HEK293 (cell line): ENCODE data around the gene C19orf12.
"Not testable (repeated sequence)": the region's sequence is repeated elsewhere in the genome, so short reads cannot be mapped to it uniquely, and the experiment has no call there.

Source experiments
- CTCF ChIA-PET: fragments of 350-600 bp; formaldehyde crosslinking; extraction: SDS; loops from one replicate; lab custom pipeline; 2021; ENCODE audit warnings: antibody characterized with exemption; lab: Yijun Ruan, JAX
- POLR2A ChIA-PET: fragments of 300-600 bp; formaldehyde crosslinking; extraction: SDS; loops from one replicate; lab custom pipeline; 2020; ENCODE audit warnings: antibody characterized with exemption, inconsistent platforms; lab: Yijun Ruan, JAX
- H3K27ac ChIP-seq: fragments of 200-500 bp; sonication (Bioruptor generic); 2 replicates; pipeline ENCODE4 v1.5.1; 2014; ENCODE audit warnings: low read depth, low read length, control low read depth, inconsistent platforms; ENCODE audit errors: extremely low read depth
- H3K36me3 ChIP-seq, 2 experiments: fragments of 200-500 bp in 1 of 2; sonication (Bioruptor generic) in 1 of 2; 1 replicate in 1 of 2; 2 replicates in 1 of 2; pipeline ENCODE4 v1.5.1; 2014 to 2017; ENCODE audit warnings: inconsistent platforms in 2 of 2, low read length in 2 of 2; ENCODE audit not compliant: control insufficient read depth in 2 of 2, insufficient read depth in 1 of 2
- H3K4me1 ChIP-seq: fragments of 200-500 bp; sonication (Bioruptor generic); 2 replicates; pipeline ENCODE4 v1.5.1; 2014; ENCODE audit warnings: mild to moderate bottlenecking, low read length, inconsistent platforms; ENCODE audit not compliant: control insufficient read depth, insufficient read depth
- H3K4me3 ChIP-seq: 2 replicates; pipeline ENCODE4 v1.5.1; 2011; ENCODE audit warnings: low read depth, mild to moderate bottlenecking, control low read depth, low read length, moderate library complexity
- H3K9me3 ChIP-seq: fragments of 200-500 bp; sonication (Bioruptor generic); 2 replicates; pipeline ENCODE4 v1.5.1; 2014; ENCODE audit warnings: low read depth, low read length, inconsistent platforms; ENCODE audit not compliant: control insufficient read depth, insufficient read depth
- GFI1B ChIP-seq: fragments of 450-650 bp; formaldehyde crosslinking; IDR thresholded peaks from 2 replicates; pipeline ENCODE4 v1.5.1; 2016; ENCODE audit warnings: missing biosample characterization, missing genetic modification characterization
- HOXA7 ChIP-seq: sonication (generic); formaldehyde crosslinking; IDR thresholded peaks from 2 replicates; pipeline ENCODE4 v1.8.1; 2022; ENCODE audit warnings: missing genetic modification reagents, borderline replicate concordance
- ZNF114 ChIP-seq: fragments of 450-650 bp; formaldehyde crosslinking; IDR thresholded peaks from 2 replicates; pipeline ENCODE4 v1.5.0; 2017; ENCODE audit warnings: missing biosample characterization, missing genetic modification characterization
- ZNF121 ChIP-seq: fragments of 450-650 bp; formaldehyde crosslinking; IDR thresholded peaks from 2 replicates; pipeline ENCODE4 v1.5.1; 2016; ENCODE audit warnings: missing biosample characterization, missing genetic modification characterization
- ZNF560 ChIP-seq: fragments of 450-650 bp; formaldehyde crosslinking; IDR thresholded peaks from 2 replicates; pipeline ENCODE4 v1.5.1; 2017; ENCODE audit warnings: missing biosample characterization, missing genetic modification characterization, borderline replicate concordance
- ZNF600 ChIP-seq: fragments of 450-650 bp; formaldehyde crosslinking; IDR thresholded peaks from 2 replicates; pipeline ENCODE4 v1.5.1; 2016; ENCODE audit warnings: missing biosample characterization, missing genetic modification characterization
- ZNF639 ChIP-seq: fragments of 450-650 bp; formaldehyde crosslinking; IDR thresholded peaks from 2 replicates; pipeline ENCODE4 v1.5.1; 2016; ENCODE audit warnings: missing biosample characterization, missing genetic modification characterization
- ZNF777 ChIP-seq: fragments of 450-650 bp; formaldehyde crosslinking; IDR thresholded peaks from 2 replicates; pipeline ENCODE4 v1.5.1; 2017; ENCODE audit warnings: missing biosample characterization, missing genetic modification characterization, borderline replicate concordance
- ZNF843 ChIP-seq: fragments of 450-650 bp; formaldehyde crosslinking; IDR thresholded peaks from 2 replicates; pipeline ENCODE4 v1.5.1; 2016; ENCODE audit warnings: missing biosample characterization, missing genetic modification characterization
- TF ChIP-seq, protein P1 (sequence below): fragments of 450-650 bp; formaldehyde crosslinking; IDR thresholded peaks from 2 replicates; pipeline ENCODE4 v1.5.1; 2016; ENCODE audit warnings: missing biosample characterization, missing genetic modification characterization

The C19orf12 gene

GRCh38 chr19:29714371-29714952, 599 bp downstream of the C19orf12 start (continued):
- TF ChIP-seq ZNF639 (tag by site-specific recombination), result no peak
- no peak for TF ChIP-seq GFI1B (tag by site-specific recombination)
- TF ChIP-seq, protein P1, sequence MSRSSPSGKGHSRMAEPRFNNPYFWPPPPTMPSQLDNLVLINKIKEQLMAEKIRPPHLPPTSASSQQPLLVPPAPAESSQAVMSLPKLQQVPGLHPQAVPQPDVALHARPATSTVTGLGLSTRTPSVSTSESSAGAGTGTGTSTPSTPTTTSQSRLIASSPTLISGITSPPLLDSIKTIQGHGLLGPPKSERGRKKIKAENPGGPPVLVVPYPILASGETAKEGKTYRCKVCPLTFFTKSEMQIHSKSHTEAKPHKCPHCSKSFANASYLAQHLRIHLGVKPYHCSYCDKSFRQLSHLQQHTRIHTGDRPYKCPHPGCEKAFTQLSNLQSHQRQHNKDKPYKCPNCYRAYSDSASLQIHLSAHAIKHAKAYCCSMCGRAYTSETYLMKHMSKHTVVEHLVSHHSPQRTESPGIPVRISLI (tag by site-specific recombination), result no peak
- no peak for TF ChIP-seq ZNF114 (tag by site-specific recombination)
- TF ChIP-seq ZNF777, result no peak
- TF ChIP-seq HOXA7 (CRISPR knock-in tag), result no peak
- TF ChIP-seq ZNF121 (tag by site-specific recombination), result peak; percentile 96

DNA sequence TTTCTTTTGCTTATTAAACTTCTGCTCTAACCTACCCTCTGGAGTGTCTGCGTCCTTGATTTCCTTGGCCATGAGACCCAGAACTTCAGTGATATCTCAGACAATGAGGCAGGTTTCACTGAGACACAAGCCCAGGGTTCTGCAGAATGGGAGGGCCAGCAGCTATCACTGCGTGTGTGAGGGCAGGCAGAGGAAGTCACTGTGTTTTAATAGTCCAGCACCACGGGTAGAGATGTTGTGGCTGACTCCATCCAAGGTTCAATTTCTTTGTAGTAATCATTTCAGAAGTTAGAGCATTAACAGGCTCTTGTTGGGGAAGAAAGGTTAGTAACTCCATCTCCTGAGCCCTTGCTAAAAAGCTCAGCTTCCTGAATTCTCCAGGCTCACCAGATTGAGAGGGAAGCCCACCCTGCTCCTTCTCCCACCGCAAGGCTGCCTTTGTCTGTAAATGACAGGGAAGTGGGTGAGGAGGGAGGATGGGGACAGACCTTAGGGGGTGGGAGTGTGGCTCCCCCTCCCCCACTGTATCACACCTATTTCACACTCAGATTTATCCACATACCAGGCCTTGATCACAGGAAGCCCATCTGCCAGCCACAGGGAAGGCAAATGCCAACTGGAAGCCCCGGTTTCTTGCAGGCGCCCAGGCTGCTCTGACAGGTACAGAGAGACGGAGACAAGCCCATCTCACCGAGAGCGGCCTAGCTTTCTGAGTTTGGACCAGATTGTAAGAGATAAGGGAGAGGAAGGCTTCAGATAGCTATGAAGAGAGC, 2.1 kb downstream of the C19orf12 start:
- H3K27ac ChIP-seq, result no peak overlapping the region
- POLR2A ChIA-PET, result interaction anchor here (0.6 to 2.7 kb wide), 5 partner anchors 48 to 259 kb away, joined by 3 to 32 read pairs (median 4); partner anchors contain the start of genes PLEKHF1 and POP4
- CTCF ChIA-PET, result interaction anchor here (0.6 to 13.2 kb wide), 7 partner anchors 8 to 160 kb away, joined by 3 to 299 read pairs (median 4); partner anchors contain the start of gene POP4
- no peaks in the 10 kb centered on the region for H3K9me3 ChIP-seq
- peaks cover 16% of the 10 kb centered on the region for H3K4me1 ChIP-seq
- H3K4me3 ChIP-seq, result no peak overlapping the region
- TF ChIP-seq ZNF560 (tag by site-specific recombination), result no peak
- peak; percentile 79 for TF ChIP-seq ZNF600
- H3K36me3 ChIP-seq, result peaks cover 5 to 12% of the 10 kb centered on the region in 2 experiments; a peak in 2 of 3 replicates

DNA sequence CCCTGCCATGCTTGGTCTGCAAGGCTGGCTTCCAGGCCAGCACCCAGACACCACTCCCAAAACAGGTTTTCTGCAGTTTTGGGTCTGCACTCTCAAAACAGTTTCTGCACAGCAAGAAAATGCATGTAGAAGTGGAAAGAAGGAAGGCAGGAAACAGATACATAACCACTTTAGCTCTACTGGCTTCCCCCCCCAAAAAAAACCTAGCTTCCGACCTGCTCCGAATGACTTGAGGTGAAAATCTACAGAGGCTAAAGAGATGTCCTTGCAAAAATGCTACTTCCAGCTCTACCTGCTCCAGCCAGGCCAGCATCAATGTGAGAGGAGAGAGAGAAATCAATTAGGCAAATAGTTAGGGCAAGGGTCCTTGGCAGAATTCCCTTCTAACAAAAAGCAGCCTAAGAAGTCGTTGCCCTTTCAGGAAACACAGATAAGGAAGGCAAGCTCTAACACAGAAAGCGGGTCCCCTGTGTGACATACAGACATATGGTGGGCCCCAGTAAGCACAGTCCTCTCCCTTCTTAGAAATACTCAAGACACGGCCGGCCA, 3.4 kb downstream of the C19orf12 start:
- Histone ChIP-seq H3K4me3 (no peak overlapping the region), H3K27ac (no peak overlapping the region), H3K9me3 (no peaks in the 10 kb centered on the region), H3K36me3 (peaks cover 12 to 24% of the 10 kb centered on the region in 2 experiments), H3K4me1 (peaks cover 14% of the 10 kb centered on the region)
- POLR2A ChIA-PET, result interaction anchor here (1.0 to 1.3 kb wide), 4 partner anchors 12 to 106 kb away, joined by 3 to 7 read pairs (median 4); partner anchors contain the start of genes PLEKHF1 and POP4
- TF ChIP-seq ZNF843, result no peak
- TF ChIP-seq, all 188 proteins: peak for 0
- CTCF ChIA-PET, result interaction anchor here (0.5 to 13.2 kb wide), 9 partner anchors 12 to 1130 kb away, joined by 3 to 299 read pairs (median 4); partner anchors contain the start of gene POP4

DNA sequence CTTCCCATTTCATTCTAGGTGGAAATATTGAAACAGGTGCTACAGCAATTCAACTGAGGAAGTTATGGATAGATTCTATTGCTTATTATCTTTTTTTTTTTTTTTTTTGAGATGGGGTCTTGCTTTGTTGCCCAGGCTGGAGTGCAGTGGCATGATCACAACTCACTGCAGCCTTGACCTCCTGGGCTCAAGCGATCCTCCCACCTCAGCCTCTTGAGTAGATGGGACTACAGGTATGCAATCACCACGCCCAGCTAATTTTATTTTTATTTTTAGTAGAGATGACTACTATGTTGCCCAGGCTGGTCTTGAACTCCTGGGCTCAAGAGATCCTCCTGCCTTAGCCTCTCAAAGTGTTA, 5.6 kb downstream of the C19orf12 start:
- POLR2A ChIA-PET, H3K4me1 ChIP-seq, H3K4me3 ChIP-seq, H3K9me3 ChIP-seq, H3K27ac ChIP-seq: not testable (repeated sequence)
- CTCF ChIA-PET, result interaction anchor here (1.8 to 13.2 kb wide), 3 partner anchors 17 to 100 kb away, joined by 5 to 299 read pairs (median 220); partner anchors contain the start of gene POP4
- peak; percentile 64; the same call in 1 of the 2 replicates for TF ChIP-seq ZNF121 (tag by site-specific recombination)
- peaks cover 23 to 45% of the 10 kb centered on the region in 2 experiments for H3K36me3 ChIP-seq
